ENCODE measurements around the gene GRAP2. TPM values are rescaled to one million over a fixed set of nuclear protein-coding genes. Genes with fewer than 3 reads are reported as not detected.

GRAP2 gene
- total and polyA plus RNA-seq, 10 of the 15 experiments (the other 5 are each of a cell fraction or from before 2014, with no cell fraction given) = 3.3 to 79.1 (median 59.6) TPM

DNA sequence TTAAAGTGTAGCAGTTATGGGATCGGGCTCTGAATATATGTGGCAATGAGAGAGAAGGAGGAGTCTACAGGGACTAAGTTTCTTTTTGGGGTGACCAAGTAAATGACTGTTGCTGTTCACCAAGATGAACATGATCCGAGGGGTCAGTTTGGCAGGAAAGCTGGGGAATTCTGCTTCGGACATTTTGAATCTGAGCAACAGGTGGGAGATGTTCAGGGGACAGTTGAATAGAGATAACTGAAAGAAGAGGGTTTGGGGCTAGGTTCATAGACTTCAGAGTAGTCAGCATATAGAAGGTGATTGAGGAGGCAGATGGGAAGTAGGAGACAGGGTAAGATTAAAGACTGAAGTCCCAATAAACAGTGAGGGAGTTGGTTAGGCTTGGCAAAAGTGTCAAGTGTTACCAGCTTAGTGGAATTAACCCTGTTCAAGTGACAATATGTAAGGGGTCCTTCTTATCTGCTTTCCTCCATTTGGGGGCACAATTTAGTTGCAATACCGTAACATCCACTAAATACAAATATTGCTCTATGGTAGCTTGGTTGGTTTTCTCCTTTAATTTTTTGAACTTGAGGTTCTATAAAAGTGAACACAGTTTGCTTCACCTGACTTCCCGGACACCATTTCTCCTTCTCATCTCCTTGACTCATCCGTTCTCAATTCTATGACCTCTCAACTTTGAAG, 4.4 kb upstream of the GRAP2 start (continued):
- TF ChIP-seq ESRRA (IDR thresholded peaks at IDR 0.05; ENCODE audit: low read length) = no peak

DNA sequence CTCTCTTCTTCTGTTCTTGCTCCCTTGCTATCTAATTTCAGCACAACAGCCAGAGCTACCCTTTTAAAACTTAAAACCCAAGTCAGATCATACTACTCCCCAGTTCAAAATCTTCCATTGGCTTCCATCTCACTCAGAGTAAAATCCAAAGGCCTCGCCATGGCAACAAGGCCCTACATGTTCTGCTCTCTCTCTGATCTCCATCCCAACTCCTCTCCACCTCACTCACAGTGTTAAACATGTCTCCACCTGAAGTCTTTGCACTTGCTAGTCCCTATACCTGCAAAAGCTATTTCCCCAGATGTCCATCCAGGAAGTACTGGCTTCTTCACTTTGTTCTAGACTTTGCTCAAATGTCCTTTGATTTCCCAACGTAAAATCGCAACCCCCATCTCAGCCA, 3.0 kb upstream of the GRAP2 start:
- BruUV-seq (replicated peaks) = no TSS peak
- intact Hi-C loops (cut with micrococcal nuclease; ENCODE audit: unreplicated experiment) = no loop called here
- TF ChIP-seq, protein P1, sequence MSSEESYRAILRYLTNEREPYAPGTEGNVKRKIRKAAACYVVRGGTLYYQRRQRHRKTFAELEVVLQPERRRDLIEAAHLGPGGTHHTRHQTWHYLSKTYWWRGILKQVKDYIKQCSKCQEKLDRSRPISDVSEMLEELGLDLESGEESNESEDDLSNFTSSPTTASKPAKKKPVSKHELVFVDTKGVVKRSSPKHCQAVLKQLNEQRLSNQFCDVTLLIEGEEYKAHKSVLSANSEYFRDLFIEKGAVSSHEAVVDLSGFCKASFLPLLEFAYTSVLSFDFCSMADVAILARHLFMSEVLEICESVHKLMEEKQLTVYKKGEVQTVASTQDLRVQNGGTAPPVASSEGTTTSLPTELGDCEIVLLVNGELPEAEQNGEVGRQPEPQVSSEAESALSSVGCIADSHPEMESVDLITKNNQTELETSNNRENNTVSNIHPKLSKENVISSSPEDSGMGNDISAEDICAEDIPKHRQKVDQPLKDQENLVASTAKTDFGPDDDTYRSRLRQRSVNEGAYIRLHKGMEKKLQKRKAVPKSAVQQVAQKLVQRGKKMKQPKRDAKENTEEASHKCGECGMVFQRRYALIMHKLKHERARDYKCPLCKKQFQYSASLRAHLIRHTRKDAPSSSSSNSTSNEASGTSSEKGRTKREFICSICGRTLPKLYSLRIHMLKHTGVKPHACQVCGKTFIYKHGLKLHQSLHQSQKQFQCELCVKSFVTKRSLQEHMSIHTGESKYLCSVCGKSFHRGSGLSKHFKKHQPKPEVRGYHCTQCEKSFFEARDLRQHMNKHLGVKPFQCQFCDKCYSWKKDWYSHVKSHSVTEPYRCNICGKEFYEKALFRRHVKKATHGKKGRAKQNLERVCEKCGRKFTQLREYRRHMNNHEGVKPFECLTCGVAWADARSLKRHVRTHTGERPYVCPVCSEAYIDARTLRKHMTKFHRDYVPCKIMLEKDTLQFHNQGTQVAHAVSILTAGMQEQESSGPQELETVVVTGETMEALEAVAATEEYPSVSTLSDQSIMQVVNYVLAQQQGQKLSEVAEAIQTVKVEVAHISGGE (CRISPR knock-in tag; IDR thresholded peaks at IDR 0.05) = no peak
- TF ChIP-seq FOXM1 (IDR thresholded peaks at IDR 0.05; ENCODE audit: low read depth, low read length) (no peak), RELA (IDR thresholded peaks at IDR 0.05; ENCODE audit: borderline replicate concordance, partially characterized antibody) (no peak), ZNF207 (IDR thresholded peaks at IDR 0.05; ENCODE audit: borderline replicate concordance) (no peak), EGR1 (IDR thresholded peaks at IDR 0.05; ENCODE audit: borderline replicate concordance in 1 of 2, low read depth in 2 of 2, low read length in 2 of 2) (no peak), MYB (IDR thresholded peaks at IDR 0.05; ENCODE audit: borderline replicate concordance, low read depth, low read length) (no peak), KLF5 (IDR thresholded peaks at IDR 0.05; ENCODE audit: partially characterized antibody) (no peak)
- no peak for ATAC-seq
- RAD21 ChIA-PET (ENCODE audit: unreplicated experiment) = interaction anchor here (0.7 to 6.9 kb wide), 4 partner anchors 8 to 126 kb away, joined by 3 to 91 read pairs (median 6); no protein-coding TSS in a partner anchor
- Histone ChIP-seq H3K9me3 (replicated peaks; ENCODE audit: control insufficient read depth, insufficient read depth, low read length) (no peaks in the 10 kb centered on the region), H2AFZ (ENCODE audit: control insufficient read depth, low read depth, low read length) (no peak overlapping the region), H3K9ac (ENCODE audit: control insufficient read depth, insufficient read depth, low read length) (no peak overlapping the region), H3K4me3 (no peak overlapping the region), H3K79me2 (ENCODE audit: control insufficient read depth, insufficient read depth, low read length) (peaks cover 28% of the 10 kb centered on the region), H3K4me2 (ENCODE audit: control insufficient read depth, insufficient read depth) (no peak overlapping the region), H3K36me3 (ENCODE audit: control insufficient read depth in 2 of 2, insufficient read depth in 2 of 2, low read length in 1 of 2) (no peaks in the 10 kb centered on the region), H3K27ac (ENCODE audit: control insufficient read depth, insufficient read depth) (no peak overlapping the region), H4K20me1 (ENCODE audit: control insufficient read depth, insufficient read depth) (no peaks in the 10 kb centered on the region), H3K27me3 (replicated peaks in 1 of 2; ENCODE audit: control insufficient read depth in 2 of 2, insufficient read depth in 2 of 2, low read length in 1 of 2) (no peaks in the 10 kb centered on the region), H3K4me1 (ENCODE audit: control insufficient read depth, insufficient read depth, low read length) (peaks cover 24% of the 10 kb centered on the region)
- SMC1A ChIA-PET (ENCODE audit: uncharacterized antibody, unreplicated experiment) = interaction anchor here (0.7 to 7.2 kb wide), 11 partner anchors 12 to 127 kb away, joined by 3 to 108 read pairs (median 6); no protein-coding TSS in a partner anchor
- no peak for FAIRE-seq
- no peak for DNase-seq (ENCODE audit: low read depth, low spot score)
- in situ Hi-C loops (cut with MboI) = no loop called here
- WGBS (ENCODE audit: insufficient coverage, insufficient replicate concordance, low lambda C conversion rate, missing lambda C conversion rate) = 100% methylated on average over 3 of the region's 3 CpGs
- POLR2A ChIA-PET = interaction anchor here (0.5 to 1.4 kb wide), 4 partner anchors 10 to 282 kb away, joined by 3 to 6 read pairs (median 5); no protein-coding TSS in a partner anchor
- CTCF ChIA-PET = interaction anchor here (1.0 to 3.3 kb wide), 4 partner anchors 11 to 126 kb away, joined by 3 to 20 read pairs (median 10); no protein-coding TSS in a partner anchor
